Transverse colon (tissue), 4 donors: ENCODE measurements around the gene NPEPL1. TPM values are rescaled to one million over a fixed set of nuclear protein-coding genes. Genes with fewer than 3 reads are reported as not detected.

Experiments
- DNase-seq: peaks from one replicate; pipeline ENCODE4 v3.0.0-alpha.2; 2019
- H3K27ac ChIP-seq, 4 donors: fragments of 200-600 bp; sonication (generic); 2 replicates each; pipeline ENCODE4 v1.5.1; 2016 to 2018; ENCODE audit warnings: inconsistent platforms in 4 of 4
- H3K27me3 ChIP-seq: fragments of 200-600 bp; sonication (generic); 2 replicates; pipeline ENCODE4 v1.5.1; 2017; ENCODE audit warnings: inconsistent platforms
- H3K36me3 ChIP-seq, 4 donors: fragments of 200-600 bp; sonication (generic); 2 replicates each; pipeline ENCODE4 v1.5.1; 2017 to 2019; ENCODE audit warnings: inconsistent platforms in 4 of 4
- H3K4me1 ChIP-seq, 4 donors: fragments of 200-600 bp; sonication (generic); 2 replicates each; pipeline ENCODE4 v1.5.1; 2017 to 2020; ENCODE audit warnings: inconsistent platforms in 4 of 4
- H3K4me3 ChIP-seq, 4 donors: fragments of 200-600 bp; sonication (generic); 1 replicate in 1 of 4; 2 replicates in 3 of 4; pipeline versions ENCODE4 v1.5.1 to v1.6.1; 2017 to 2019; ENCODE audit warnings: inconsistent platforms in 4 of 4
- H3K9me3 ChIP-seq, 2 donors: fragments of 200-600 bp; sonication (generic); 2 replicates each; pipeline ENCODE4 v1.5.1; 2017 to 2019; ENCODE audit warnings: inconsistent platforms in 2 of 2
- EP300 ChIP-seq: sonication (generic); formaldehyde crosslinking; IDR thresholded peaks from one replicate; pipeline ENCODE4 v1.6.1; 2017; ENCODE audit warnings: antibody characterized with exemption, low read depth
- POLR2A ChIP-seq: fragments of 450-650 bp; IDR thresholded peaks from one replicate; pipeline ENCODE4 v1.6.1; 2016; ENCODE audit warnings: antibody characterized with exemption, mild to moderate bottlenecking, moderate library complexity
- POLR2AphosphoS5 ChIP-seq, 3 donors: sonication (generic); formaldehyde crosslinking; IDR thresholded peaks; one replicate each; pipeline ENCODE4 v1.6.1; 2016; ENCODE audit warnings: antibody characterized with exemption in 3 of 3
- WGBS, 2 donors: methylation state at CpG; one replicate each; pipeline ENCODE4 v1.1.5; 2018; ENCODE audit warnings: low coverage in 1 of 2; 5-methylcytosine and 5-hydroxymethylcytosine counted together
- in situ Hi-C, 4 donors: fragments of 200-750 bp; cut with MboI; loops; one replicate each; pipeline versions ENCODE4 v1.15.0 to v1.15.1; 2017; ENCODE audit warnings: low sequenced_read_pairs in 3 of 4, low pct_ligation_motif_present in 1 of 4, low pct_unique_long_range_greater_than_20kb in 1 of 4
- intact Hi-C: fragments of 100-400 bp; cut with DNase I; formaldehyde crosslinking; loops from one replicate; pipeline ENCODE4 v1.15.1; 2023; ENCODE audit warnings: low total_unique reads
- total RNA-seq, 4 donors: library from RNA; depleted of rRNA; stranded (reverse); fragments of >200 nt; gene quantifications; one replicate each; pipeline ENCODE4 v1.1.0, GENCODE V29; 2016
- TF ChIP-seq, protein P1 (sequence below), 5 experiments: fragments of 200-600 bp in 3 of 5; fragments of 450-650 bp in 2 of 5; sonication (generic) in 3 of 5; IDR thresholded peaks; 1 replicate in 2 of 5; 2 replicates in 3 of 5; pipeline ENCODE4 v1.5.1; 2016 to 2017; ENCODE audit warnings: antibody characterized with exemption in 5 of 5, inconsistent platforms in 3 of 5, mild to moderate bottlenecking in 2 of 5, moderate library complexity in 1 of 5

Gene NPEPL1
- total RNA-seq, 4 donors from 2014 or later: 33.3 to 109 (median 66.9) TPM

DNA sequence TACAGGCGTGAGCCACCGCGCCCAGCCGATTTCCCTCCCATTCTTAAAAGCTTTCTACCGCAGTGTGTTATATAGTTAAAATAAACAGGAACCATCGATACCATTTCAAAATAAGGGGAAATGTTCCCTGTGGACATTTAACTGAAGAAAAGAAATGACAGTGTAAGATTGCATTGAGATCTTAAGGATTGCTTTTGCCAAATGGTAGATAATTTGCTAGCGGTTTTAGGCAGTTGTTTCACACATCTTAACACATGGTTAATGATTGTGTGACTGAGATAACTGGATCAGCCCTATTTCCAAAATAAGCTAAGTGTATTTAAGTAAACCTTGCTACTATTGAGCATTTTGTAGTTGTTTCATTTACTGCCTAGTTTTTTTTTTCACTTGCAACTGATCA, 25.9 kb upstream of the NPEPL1 start:
- no peaks in the 10 kb centered on the region for H3K27me3 ChIP-seq
- 92 to 93% methylated on average over 7 of the region's 7 CpGs for WGBS, 2 donors
- no peaks in the 10 kb centered on the region for H3K4me1 ChIP-seq
- H3K36me3 ChIP-seq: peaks cover 0 to 28% (median 12%) of the 10 kb centered on the region in 4 donors
- H3K9me3 ChIP-seq: no peaks in the 10 kb centered on the region
- H3K4me3 ChIP-seq: no peak overlapping the region
- no peak overlapping the region for H3K27ac ChIP-seq
- TF ChIP-seq EP300: no peak
- no peak for TF ChIP-seq POLR2A
- TF ChIP-seq, protein P1, sequence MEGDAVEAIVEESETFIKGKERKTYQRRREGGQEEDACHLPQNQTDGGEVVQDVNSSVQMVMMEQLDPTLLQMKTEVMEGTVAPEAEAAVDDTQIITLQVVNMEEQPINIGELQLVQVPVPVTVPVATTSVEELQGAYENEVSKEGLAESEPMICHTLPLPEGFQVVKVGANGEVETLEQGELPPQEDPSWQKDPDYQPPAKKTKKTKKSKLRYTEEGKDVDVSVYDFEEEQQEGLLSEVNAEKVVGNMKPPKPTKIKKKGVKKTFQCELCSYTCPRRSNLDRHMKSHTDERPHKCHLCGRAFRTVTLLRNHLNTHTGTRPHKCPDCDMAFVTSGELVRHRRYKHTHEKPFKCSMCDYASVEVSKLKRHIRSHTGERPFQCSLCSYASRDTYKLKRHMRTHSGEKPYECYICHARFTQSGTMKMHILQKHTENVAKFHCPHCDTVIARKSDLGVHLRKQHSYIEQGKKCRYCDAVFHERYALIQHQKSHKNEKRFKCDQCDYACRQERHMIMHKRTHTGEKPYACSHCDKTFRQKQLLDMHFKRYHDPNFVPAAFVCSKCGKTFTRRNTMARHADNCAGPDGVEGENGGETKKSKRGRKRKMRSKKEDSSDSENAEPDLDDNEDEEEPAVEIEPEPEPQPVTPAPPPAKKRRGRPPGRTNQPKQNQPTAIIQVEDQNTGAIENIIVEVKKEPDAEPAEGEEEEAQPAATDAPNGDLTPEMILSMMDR (IDR thresholded peaks at IDR 0.05): no peak
- no peak for TF ChIP-seq POLR2AphosphoS5 (IDR thresholded peaks at IDR 0.05)
- no peak for DNase-seq
- intact Hi-C loops (no loop called here), in situ Hi-C loops (loop anchor here in 2 of 4 donors (25.0 kb wide), 3 partner anchors 196 to 429 kb away; partner anchors contain the start of genes ANKRD60 (in 2 of the 2), ATP5F1E (in 1 of the 2), GNAS (in 1 of the 2) and GNAS-AS1 (in 1 of the 2))

DNA sequence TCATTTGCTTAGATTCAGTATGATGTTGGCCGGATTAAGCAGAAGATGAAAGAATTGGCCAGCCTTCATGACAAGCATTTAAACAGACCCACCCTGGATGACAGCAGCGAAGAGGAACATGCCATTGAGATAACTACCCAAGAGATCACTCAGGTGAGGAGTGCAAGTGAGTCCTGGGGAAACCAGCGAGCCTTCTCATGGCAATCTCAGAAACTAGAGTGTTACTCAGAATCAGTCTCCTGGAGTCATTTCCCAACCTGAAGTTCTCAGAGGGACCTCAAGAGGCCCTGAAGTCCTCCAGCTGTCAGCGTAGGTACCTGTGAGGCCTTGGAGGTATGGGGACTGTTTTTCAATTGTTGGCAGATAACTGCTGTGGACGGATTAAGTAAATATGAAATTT, 24.6 kb upstream of the NPEPL1 start:
- intact Hi-C loops: no loop called here
- peaks cover 0 to 31% (median 14%) of the 10 kb centered on the region in 4 donors for H3K36me3 ChIP-seq
- H3K9me3 ChIP-seq: no peaks in the 10 kb centered on the region
- WGBS, 2 donors: 50 to 96% methylated on average over 2 to 5 of the region's 5 CpGs
- DNase-seq: no peak
- no peaks in the 10 kb centered on the region for H3K4me1 ChIP-seq
- in situ Hi-C loops: loop anchor here in 2 of 4 donors (25.0 kb wide), 3 partner anchors 194 to 431 kb away; partner anchors contain the start of genes ANKRD60 (in 2 of the 2), ATP5F1E (in 1 of the 2), GNAS (in 1 of the 2) and GNAS-AS1 (in 1 of the 2)
- no peaks in the 10 kb centered on the region for H3K27me3 ChIP-seq
- TF ChIP-seq EP300 (no peak), POLR2AphosphoS5 (IDR thresholded peaks at IDR 0.05) (no peak), POLR2A (no peak)
- TF ChIP-seq, protein P1 (IDR thresholded peaks at IDR 0.05): no peak
- H3K4me3 ChIP-seq: no peak overlapping the region
- no peak overlapping the region for H3K27ac ChIP-seq

DNA sequence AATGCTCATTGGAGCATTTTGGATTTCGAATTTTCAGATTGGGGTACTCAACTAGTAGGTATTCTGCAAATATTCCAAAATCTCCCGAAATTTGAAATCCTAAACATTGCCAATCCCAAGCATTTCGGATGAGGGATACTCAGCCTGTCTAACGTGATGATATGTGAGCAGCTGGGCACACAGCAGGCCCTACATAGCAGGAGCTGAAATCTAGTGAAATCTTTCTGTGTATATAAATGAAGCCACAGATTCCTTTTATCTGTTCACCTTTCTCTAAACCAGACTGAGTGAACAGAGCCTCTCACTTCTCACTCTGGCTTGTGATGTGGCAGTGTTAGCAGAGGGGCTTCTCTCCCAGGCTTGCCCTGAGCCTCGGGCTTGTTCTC, 23.7 kb upstream of the NPEPL1 start:
- Histone ChIP-seq H3K9me3 (no peaks in the 10 kb centered on the region), H3K4me3 (no peak overlapping the region), H3K27me3 (no peaks in the 10 kb centered on the region), H3K36me3 (peaks cover 0 to 36% (median 16%) of the 10 kb centered on the region in 4 donors), H3K27ac (no peak overlapping the region), H3K4me1 (no peaks in the 10 kb centered on the region)
- DNase-seq: no peak
- TF ChIP-seq, protein P1 (IDR thresholded peaks at IDR 0.05): no peak
- TF ChIP-seq EP300 (no peak), POLR2AphosphoS5 (IDR thresholded peaks at IDR 0.05) (no peak), POLR2A (no peak)
- in situ Hi-C loops: loop anchor here in 2 of 4 donors (25.0 kb wide), 3 partner anchors 193 to 432 kb away; partner anchors contain the start of genes ANKRD60 (in 2 of the 2), ATP5F1E (in 1 of the 2), GNAS (in 1 of the 2) and GNAS-AS1 (in 1 of the 2)
- WGBS, 2 donors: 91 to 92% methylated on average over 4 to 5 of the region's 5 CpGs
- intact Hi-C loops: no loop called here

DNA sequence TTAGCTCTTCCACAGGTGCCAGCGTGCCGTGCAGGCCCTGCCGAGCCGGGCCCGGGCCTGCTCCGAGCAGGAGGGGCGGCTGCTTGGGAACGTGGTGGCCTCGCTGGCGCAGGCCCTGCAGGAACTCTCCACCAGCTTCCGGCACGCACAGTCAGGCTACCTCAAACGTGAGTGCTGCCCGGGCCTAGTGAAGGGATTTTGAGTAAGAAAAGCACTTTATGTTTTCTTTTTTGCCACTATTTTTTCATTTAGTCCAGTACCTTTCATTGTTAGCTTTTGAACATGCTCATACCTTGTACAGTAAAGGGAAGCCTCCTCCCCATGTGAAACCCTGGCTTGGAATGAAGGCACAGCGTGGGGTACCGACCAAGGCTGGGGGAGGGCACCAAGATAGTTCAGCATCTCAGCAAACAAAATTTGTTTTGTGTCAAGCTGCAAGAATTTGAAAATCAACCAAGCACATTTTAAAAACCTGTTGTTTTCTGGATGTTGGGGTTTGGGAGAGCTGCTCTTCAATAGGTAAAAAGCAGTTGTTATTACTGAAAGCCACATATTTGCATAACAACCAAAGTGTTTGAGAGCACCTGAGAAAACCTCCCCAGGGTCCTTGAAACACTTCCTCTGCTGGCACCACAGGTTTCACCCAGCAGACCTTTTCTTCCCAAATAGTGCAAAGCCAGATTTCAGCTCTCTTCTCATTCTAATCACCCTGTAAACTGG, 23.2 kb upstream of the NPEPL1 start:
- Histone ChIP-seq H3K27me3 (no peaks in the 10 kb centered on the region), H3K36me3 (peaks cover 0 to 38% (median 18%) of the 10 kb centered on the region in 4 donors), H3K4me1 (no peaks in the 10 kb centered on the region), H3K9me3 (no peaks in the 10 kb centered on the region), H3K4me3 (no peak overlapping the region), H3K27ac (no peak overlapping the region)
- in situ Hi-C loops: loop anchor here in 2 of 4 donors (25.0 kb wide), 3 partner anchors 193 to 432 kb away; partner anchors contain the start of genes ANKRD60 (in 2 of the 2), ATP5F1E (in 1 of the 2), GNAS (in 1 of the 2) and GNAS-AS1 (in 1 of the 2)
- no peak for DNase-seq
- 40 to 86% methylated on average over 1 to 15 of the region's 16 CpGs for WGBS, 2 donors
- intact Hi-C loops: no loop called here
- TF ChIP-seq POLR2AphosphoS5 (IDR thresholded peaks at IDR 0.05) (no peak), POLR2A (no peak), EP300 (no peak)
- TF ChIP-seq, protein P1 (IDR thresholded peaks at IDR 0.05): no peak
